CMK (cell line): ENCODE results near the gene WTIP.
"Not testable (repeated sequence)": the region's sequence is repeated elsewhere in the genome, so short reads cannot be mapped to it uniquely, and the experiment has no call there.

Experiments used
- DNase-seq: peaks from one replicate; pipeline ENCODE4 v3.0.0-alpha.2; 2010; ENCODE audit warnings: low read depth

The WTIP gene

GRCh38 chr19:34480971-34481841 lies at the start of gene WTIP:
Gene WTIP (plus strand): TSS chr19:34481758. CDS start chr19:34481975, 217 bp downstream.
- DNase-seq, result no peak

- no peak for DNase-seq
Observed at GRCh38 chr19:34432797-34433196, 48.8 kb upstream of the WTIP start.

- DNase-seq, result no peak
Observed at GRCh38 chr19:34436716-34437115, 44.8 kb upstream of the WTIP start.

GRCh38 chr19:34448191-34448590 lies 33.4 kb upstream of the WTIP start:
- DNase-seq, result no peak

GRCh38 chr19:34452723-34453122 lies 28.8 kb upstream of the WTIP start:
- DNase-seq, result no peak

- no peak for DNase-seq
Observed at GRCh38 chr19:34454091-34454490, 27.5 kb upstream of the WTIP start.

GRCh38 chr19:34454685-34455084 lies 26.9 kb upstream of the WTIP start:
- no peak for DNase-seq

- not testable (repeated sequence) for DNase-seq
Observed at GRCh38 chr19:34455783-34456480, 25.6 kb upstream of the WTIP start.

GRCh38 chr19:34457446-34457845 lies 24.1 kb upstream of the WTIP start:
- no peak for DNase-seq

- DNase-seq, result no peak
Observed at GRCh38 chr19:34458677-34459076, 22.9 kb upstream of the WTIP start.

GRCh38 chr19:34459614-34460013 lies 21.9 kb upstream of the WTIP start:
- no peak for DNase-seq

- no peak for DNase-seq
Observed at GRCh38 chr19:34461375-34462100, 20.0 kb upstream of the WTIP start.

GRCh38 chr19:34464785-34465184 lies 16.8 kb upstream of the WTIP start:
- not testable (repeated sequence) for DNase-seq

GRCh38 chr19:34468409-34468808 lies 13.1 kb upstream of the WTIP start:
- no peak for DNase-seq

GRCh38 chr19:34469026-34469425 lies 12.5 kb upstream of the WTIP start:
- not testable (repeated sequence) for DNase-seq

GRCh38 chr19:34471906-34472700 lies 9.5 kb upstream of the WTIP start:
- DNase-seq, result no peak

- no peak for DNase-seq
Observed at GRCh38 chr19:34474233-34474989, 7.1 kb upstream of the WTIP start.

- DNase-seq, result no peak
Observed at GRCh38 chr19:34475026-34475974, 6.3 kb upstream of the WTIP start.

- DNase-seq, result no peak
Observed at GRCh38 chr19:34475975-34476594, 5.5 kb upstream of the WTIP start.
